Stimulated activated CD8-positive, alpha-beta memory T cell treated with anti-CD3 and anti-CD28 coated beads, Interleukin-15, amount 100 ng/mL, for 1 hour (primary cell): ENCODE results near the gene CADPS.

Experiments used
- DNase-seq: peaks from one replicate; pipeline ENCODE4 v3.0.0-alpha.2; 2020; ENCODE audit warnings: low read depth

Gene CADPS

GRCh38 chr3:62873761-62874710, 1.2 kb downstream of the CADPS start:
- no peak for DNase-seq

- DNase-seq: no peak
Measured at GRCh38 chr3:62873451-62873760, 1.8 kb downstream of the CADPS start.

GRCh38 chr3:62872318-62872717, 2.9 kb downstream of the CADPS start:
- no peak for DNase-seq

GRCh38 chr3:62870321-62870720, 4.9 kb downstream of the CADPS start:
- no peak for DNase-seq

- no peak for DNase-seq
Measured at GRCh38 chr3:62863648-62864047, 11.6 kb downstream of the CADPS start.

- DNase-seq: no peak
Measured at GRCh38 chr3:62859203-62859791, 15.9 kb downstream of the CADPS start.

- DNase-seq: no peak
Measured at GRCh38 chr3:62845996-62846395, 29.2 kb downstream of the CADPS start.

GRCh38 chr3:62843508-62843907, 31.7 kb downstream of the CADPS start:
- no peak for DNase-seq

- no peak for DNase-seq
Measured at GRCh38 chr3:62839748-62840147, 35.5 kb downstream of the CADPS start.

- DNase-seq: no peak
Measured at GRCh38 chr3:62837145-62837787, 38.0 kb downstream of the CADPS start.

- DNase-seq: no peak
Measured at GRCh38 chr3:62835554-62836236, 39.5 kb downstream of the CADPS start.

GRCh38 chr3:62833538-62833937, 41.7 kb downstream of the CADPS start:
- no peak for DNase-seq

- DNase-seq: no peak
Measured at GRCh38 chr3:62832553-62832952, 42.7 kb downstream of the CADPS start.

- no peak for DNase-seq
Measured at GRCh38 chr3:62830727-62831322, 44.4 kb downstream of the CADPS start.

GRCh38 chr3:62827550-62827949, 47.7 kb downstream of the CADPS start:
- DNase-seq: no peak

GRCh38 chr3:62824965-62825592, 50.1 kb downstream of the CADPS start:
- no peak for DNase-seq

GRCh38 chr3:62823461-62824050, 51.7 kb downstream of the CADPS start:
- DNase-seq: no peak

GRCh38 chr3:62822905-62823304, 52.3 kb downstream of the CADPS start:
- DNase-seq: no peak

- DNase-seq: no peak
Measured at GRCh38 chr3:62818347-62818746, 56.9 kb downstream of the CADPS start.

- DNase-seq: no peak
Measured at GRCh38 chr3:62817678-62818077, 57.5 kb downstream of the CADPS start.

- DNase-seq: no peak
Measured at GRCh38 chr3:62815981-62816380, 59.2 kb downstream of the CADPS start.
